Osteocyte (in vitro differentiated cells): Measurements from ENCODE around the gene GSTM4. TPM values are rescaled to one million over a fixed set of nuclear protein-coding genes. Genes with fewer than 3 reads are reported as not detected.
"Not testable (repeated sequence)": the region's sequence is repeated elsewhere in the genome, so short reads cannot be mapped to it uniquely, and the experiment has no call there.

Experiments used
- DNase-seq: peaks from one replicate; pipeline ENCODE4 v3.0.0; 2021; ENCODE audit warnings: mixed read lengths; ENCODE audit not compliant: unreplicated experiment; ENCODE audit errors: extremely low spot score
- H3K27ac Mint-ChIP-seq: one replicate; pipeline ENCODE4 v1.8.0; 2021; ENCODE audit warnings: mild to moderate bottlenecking, mixed read lengths; ENCODE audit not compliant: unreplicated experiment
- H3K27me3 Mint-ChIP-seq: one replicate; pipeline ENCODE4 v1.8.0; 2021; ENCODE audit warnings: mixed read lengths; ENCODE audit not compliant: unreplicated experiment
- H3K36me3 Mint-ChIP-seq: one replicate; pipeline ENCODE4 v1.8.0; 2021; ENCODE audit warnings: mixed read lengths; ENCODE audit not compliant: unreplicated experiment
- H3K4me1 Mint-ChIP-seq: one replicate; pipeline ENCODE4 v1.8.0; 2021; ENCODE audit warnings: mixed read lengths; ENCODE audit not compliant: unreplicated experiment
- H3K4me3 Mint-ChIP-seq: one replicate; pipeline ENCODE4 v1.8.0; 2021; ENCODE audit warnings: mild to moderate bottlenecking, moderate library complexity, mixed read lengths; ENCODE audit not compliant: unreplicated experiment
- H3K9me3 Mint-ChIP-seq: one replicate; pipeline ENCODE4 v1.8.0; 2021; ENCODE audit warnings: mixed read lengths; ENCODE audit not compliant: unreplicated experiment
- total RNA-seq: library from RNA; stranded (reverse); gene quantifications from 2 replicates; pipeline ENCODE4 v1.2.1, GENCODE V29; 2021
- TF ChIP-seq, protein P1 (sequence below): fragments of 200-600 bp; sonication (generic); IDR thresholded peaks from 2 replicates; pipeline ENCODE4 v1.5.0; 2021; ENCODE audit warnings: antibody characterized with exemption, mild to moderate bottlenecking, moderate library complexity

GSTM4 gene
- total RNA-seq, 1 donor from 2014 or later: 25.1 TPM

DNA sequence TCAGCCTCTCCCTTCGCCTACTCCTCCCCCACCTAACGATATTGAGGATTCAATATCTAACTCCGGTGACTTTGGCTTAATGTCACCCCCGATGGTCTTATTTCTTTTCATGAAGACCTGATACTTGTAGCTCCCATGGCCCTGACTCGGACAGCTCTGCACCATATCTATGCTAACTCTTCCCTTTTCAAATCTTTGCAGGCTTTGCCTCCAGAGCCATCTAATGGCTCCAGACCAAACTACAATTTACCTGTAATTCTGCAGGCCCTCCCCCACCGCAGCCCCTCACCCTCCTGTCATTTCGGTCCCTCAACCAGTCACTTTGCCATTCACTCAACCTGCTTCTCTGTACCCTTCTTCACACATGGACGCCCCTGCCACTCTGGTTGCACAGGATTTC lies 48.3 kb downstream of the GSTM4 start:
- TF ChIP-seq, protein P1, sequence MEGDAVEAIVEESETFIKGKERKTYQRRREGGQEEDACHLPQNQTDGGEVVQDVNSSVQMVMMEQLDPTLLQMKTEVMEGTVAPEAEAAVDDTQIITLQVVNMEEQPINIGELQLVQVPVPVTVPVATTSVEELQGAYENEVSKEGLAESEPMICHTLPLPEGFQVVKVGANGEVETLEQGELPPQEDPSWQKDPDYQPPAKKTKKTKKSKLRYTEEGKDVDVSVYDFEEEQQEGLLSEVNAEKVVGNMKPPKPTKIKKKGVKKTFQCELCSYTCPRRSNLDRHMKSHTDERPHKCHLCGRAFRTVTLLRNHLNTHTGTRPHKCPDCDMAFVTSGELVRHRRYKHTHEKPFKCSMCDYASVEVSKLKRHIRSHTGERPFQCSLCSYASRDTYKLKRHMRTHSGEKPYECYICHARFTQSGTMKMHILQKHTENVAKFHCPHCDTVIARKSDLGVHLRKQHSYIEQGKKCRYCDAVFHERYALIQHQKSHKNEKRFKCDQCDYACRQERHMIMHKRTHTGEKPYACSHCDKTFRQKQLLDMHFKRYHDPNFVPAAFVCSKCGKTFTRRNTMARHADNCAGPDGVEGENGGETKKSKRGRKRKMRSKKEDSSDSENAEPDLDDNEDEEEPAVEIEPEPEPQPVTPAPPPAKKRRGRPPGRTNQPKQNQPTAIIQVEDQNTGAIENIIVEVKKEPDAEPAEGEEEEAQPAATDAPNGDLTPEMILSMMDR: no peak
- peaks cover 2% of the 10 kb centered on the region for H3K36me3 Mint-ChIP-seq
- H3K27ac Mint-ChIP-seq: no peak overlapping the region
- no peak overlapping the region for H3K4me3 Mint-ChIP-seq
- no peaks in the 10 kb centered on the region for H3K4me1 Mint-ChIP-seq
- H3K27me3 Mint-ChIP-seq: peaks cover 9% of the 10 kb centered on the region
- H3K9me3 Mint-ChIP-seq: peaks cover 27% of the 10 kb centered on the region
- no peak for DNase-seq

DNA sequence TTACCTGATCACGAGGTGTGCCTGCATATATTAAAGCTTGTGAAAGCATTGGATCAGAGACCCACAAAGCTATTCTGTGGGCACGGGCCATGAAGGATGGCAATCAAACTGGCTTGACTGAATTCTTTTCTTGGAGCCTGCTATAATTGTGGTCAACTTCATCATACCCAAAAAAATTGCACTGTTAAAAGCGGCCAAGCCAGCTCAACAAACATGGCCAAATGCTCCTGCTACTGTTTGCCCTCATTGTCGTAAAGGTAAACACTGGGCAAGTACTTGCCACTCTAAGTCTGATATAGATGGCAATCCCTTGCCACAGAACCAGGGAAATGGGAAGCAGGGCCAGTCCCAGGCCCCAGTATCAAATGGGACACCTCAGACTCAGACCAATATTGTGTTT lies 49.5 kb downstream of the GSTM4 start:
- no peak for DNase-seq
- no peaks in the 10 kb centered on the region for H3K4me1 Mint-ChIP-seq
- H3K4me3 Mint-ChIP-seq: no peak overlapping the region

GRCh38 chr1:109708949-109709348 lies 53.0 kb downstream of the GSTM4 start:
- peaks cover 24% of the 10 kb centered on the region for H3K9me3 Mint-ChIP-seq
- DNase-seq, H3K4me3 Mint-ChIP-seq, H3K27ac Mint-ChIP-seq, H3K36me3 Mint-ChIP-seq, H3K4me1 Mint-ChIP-seq: not testable (repeated sequence)
- peaks cover 11% of the 10 kb centered on the region for H3K27me3 Mint-ChIP-seq

More for the DNA sequence above, 49.5 kb downstream of the GSTM4 start:
- peaks cover 2% of the 10 kb centered on the region for H3K36me3 Mint-ChIP-seq
- TF ChIP-seq, protein P1: no peak
- no peak overlapping the region for H3K27ac Mint-ChIP-seq
- peaks cover 9% of the 10 kb centered on the region for H3K27me3 Mint-ChIP-seq
- peaks cover 32% of the 10 kb centered on the region for H3K9me3 Mint-ChIP-seq

DNA sequence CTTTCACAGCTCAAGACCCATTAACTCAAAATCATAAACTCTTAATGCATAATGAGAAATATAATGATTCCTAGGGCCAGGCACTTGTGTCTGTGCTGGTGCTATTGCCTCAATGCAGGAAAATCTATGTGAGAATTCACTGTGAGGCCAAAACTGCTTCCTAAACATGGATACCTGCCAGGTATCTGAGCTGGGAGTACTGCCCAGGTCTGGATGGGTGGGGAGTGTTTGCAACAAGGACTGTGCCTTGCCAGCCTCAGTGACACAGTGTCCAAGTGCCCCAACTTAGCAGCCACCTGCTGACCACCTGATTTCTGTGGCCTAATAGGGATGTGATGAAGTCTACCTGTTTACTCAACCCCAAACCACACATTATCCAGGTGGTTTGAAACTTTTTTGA lies 53.9 kb downstream of the GSTM4 start:
- not testable (repeated sequence) for H3K36me3 Mint-ChIP-seq, H3K4me1 Mint-ChIP-seq, H3K27ac Mint-ChIP-seq, DNase-seq, H3K4me3 Mint-ChIP-seq, H3K27me3 Mint-ChIP-seq
- peaks cover 18% of the 10 kb centered on the region for H3K9me3 Mint-ChIP-seq

Other genes with a start within 250 kb of the GSTM4 start
- gene PSMA5, start 229.7 kb upstream of the GSTM4 start, total RNA-seq: 101 and 108 TPM in 2 replicates
- gene SYPL2, start 189.6 kb upstream of the GSTM4 start, total RNA-seq: 0.59 and 1.1 TPM in 2 replicates
- gene ATXN7L2, start 172.2 kb upstream of the GSTM4 start, total RNA-seq: 6.4 and 6.8 TPM in 2 replicates
- gene CYB561D1, start 162.0 kb upstream of the GSTM4 start, total RNA-seq: 10.2 and 10.6 TPM in 2 replicates
- gene AMIGO1, start 146.4 kb upstream of the GSTM4 start, total RNA-seq: 5.2 and 5.4 TPM in 2 replicates
- not detected in 2 replicates for gene GPR61, start 116.2 kb upstream of the GSTM4 start, total RNA-seq
- 7.6 and 8.5 TPM in 2 replicates for gene GNAI3, start 107.5 kb upstream of the GSTM4 start, total RNA-seq
- not detected in 2 replicates for gene GNAT2, start 36.5 kb upstream of the GSTM4 start, total RNA-seq
- 59.4 and 64.0 TPM in 2 replicates for gene AMPD2, start 36.3 kb upstream of the GSTM4 start, total RNA-seq
- 38.6 and 39.0 TPM in 2 replicates for gene GSTM2, start 12.0 kb downstream of the GSTM4 start, total RNA-seq
- 6.4 and 7.8 TPM in 2 replicates for gene GSTM1, start 31.7 kb downstream of the GSTM4 start, total RNA-seq
- gene GSTM5, start 56.2 kb downstream of the GSTM4 start, total RNA-seq: not detected in 2 replicates
- gene GSTM3, start 84.9 kb downstream of the GSTM4 start, total RNA-seq: 33.9 and 41.4 TPM in 2 replicates
- not detected in 2 replicates for gene EPS8L3, start 107.8 kb downstream of the GSTM4 start, total RNA-seq